HUES48 (cell line): ENCODE results near the gene HIVEP1.

ENCODE experiments used
- H3K27ac ChIP-seq: one replicate; pipeline ENCODE4 v1.7.0; 2013; ENCODE audit warnings: low read depth, low read length, inconsistent platforms
- H3K27me3 ChIP-seq: 2 replicates; pipeline ENCODE4 v1.6.1; 2013; ENCODE audit warnings: mild to moderate bottlenecking, low read length; ENCODE audit not compliant: control insufficient read depth, insufficient read depth
- H3K36me3 ChIP-seq: 2 replicates; pipeline ENCODE4 v1.6.1; 2013; ENCODE audit warnings: low read length; ENCODE audit not compliant: control insufficient read depth, insufficient read depth
- H3K4me1 ChIP-seq: 2 replicates; pipeline ENCODE4 v1.6.1; 2013; ENCODE audit warnings: mild to moderate bottlenecking, low read length; ENCODE audit not compliant: control insufficient read depth, insufficient read depth
- H3K4me3 ChIP-seq: 2 replicates; pipeline ENCODE4 v1.5.1; 2013; ENCODE audit warnings: mild to moderate bottlenecking, low read depth, low read length
- H3K9ac ChIP-seq: 2 replicates; pipeline ENCODE4 v1.6.1; 2013; ENCODE audit warnings: mild to moderate bottlenecking, low read depth, low read length, moderate library complexity
- H3K9me3 ChIP-seq: 2 replicates; pipeline ENCODE4 v1.6.1; 2013; ENCODE audit warnings: low read length; ENCODE audit not compliant: control insufficient read depth, insufficient read depth

The HIVEP1 gene

DNA sequence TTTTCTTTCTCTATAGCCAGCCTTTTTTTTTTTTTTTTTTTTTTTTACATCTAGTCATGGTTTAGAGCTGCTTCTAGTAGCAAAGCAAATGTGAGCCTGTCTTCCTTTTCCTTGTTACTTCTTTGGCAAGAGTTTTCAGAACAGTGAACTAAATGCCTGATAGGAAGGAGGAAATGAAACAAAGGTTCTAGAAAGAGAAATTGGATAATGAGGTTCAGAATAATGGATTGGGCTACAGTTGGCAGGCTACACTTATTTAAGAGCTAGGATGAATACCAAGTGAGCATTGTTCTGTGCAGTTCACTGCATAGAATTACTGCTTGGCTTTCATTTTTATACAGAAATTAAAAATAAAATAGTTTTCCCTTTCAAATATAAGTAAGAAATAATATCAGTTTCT, 78.6 kb downstream of the HIVEP1 start:
- Histone ChIP-seq H3K9me3 (peaks cover 7% of the 10 kb centered on the region; the same call in 1 of the 2 replicates), H3K9ac (no peak overlapping the region), H3K36me3 (peaks cover 24% of the 10 kb centered on the region), H3K4me1 (peaks cover 18% of the 10 kb centered on the region), H3K27ac (no peak overlapping the region), H3K4me3 (no peak overlapping the region), H3K27me3 (no peaks in the 10 kb centered on the region)

- H3K27me3 ChIP-seq = no peaks in the 10 kb centered on the region
- no peak overlapping the region for H3K4me3 ChIP-seq
- H3K27ac ChIP-seq = no peak overlapping the region
- peaks cover 1% of the 10 kb centered on the region; the same call in 1 of the 2 replicates for H3K4me1 ChIP-seq
- no peak overlapping the region for H3K9ac ChIP-seq
- H3K9me3 ChIP-seq = peaks cover 7% of the 10 kb centered on the region; the same call in 1 of the 2 replicates
- peaks cover 24% of the 10 kb centered on the region for H3K36me3 ChIP-seq
Measured at GRCh38 chr6:12092762-12093161, 80.7 kb downstream of the HIVEP1 start.

DNA sequence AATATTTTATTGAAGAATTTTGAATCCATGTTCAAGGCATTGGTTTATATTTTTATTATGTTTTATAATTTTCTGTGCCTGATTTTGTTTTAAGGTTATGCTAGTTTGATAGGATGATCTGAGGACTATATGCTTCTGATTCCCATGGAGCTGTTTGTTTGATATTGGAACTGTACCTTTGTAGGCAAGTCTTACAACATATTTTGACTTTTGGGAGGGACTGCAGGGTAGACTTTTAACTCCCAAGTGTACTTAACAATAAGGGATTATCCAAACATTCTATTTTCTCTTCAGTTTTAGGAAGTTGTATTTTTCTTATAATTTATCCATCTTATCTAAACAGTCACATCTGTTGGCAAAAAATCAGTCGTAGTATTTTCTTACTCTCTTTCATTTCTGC, 82.6 kb downstream of the HIVEP1 start:
- Histone ChIP-seq H3K27me3 (no peaks in the 10 kb centered on the region), H3K27ac (no peak overlapping the region), H3K36me3 (peaks cover 16% of the 10 kb centered on the region; the same call in 1 of the 2 replicates), H3K9ac (no peak overlapping the region), H3K4me3 (no peak overlapping the region), H3K9me3 (peaks cover 7% of the 10 kb centered on the region; the same call in 1 of the 2 replicates), H3K4me1 (no peaks in the 10 kb centered on the region)

- no peak overlapping the region for H3K9ac ChIP-seq
- H3K36me3 ChIP-seq = peaks cover 12% of the 10 kb centered on the region; the same call in 1 of the 2 replicates
- no peaks in the 10 kb centered on the region for H3K4me1 ChIP-seq
- no peaks in the 10 kb centered on the region for H3K27me3 ChIP-seq
- H3K9me3 ChIP-seq = peaks cover 7% of the 10 kb centered on the region; the same call in 1 of the 2 replicates
- no peak overlapping the region for H3K27ac ChIP-seq
- H3K4me3 ChIP-seq = no peak overlapping the region
Measured at GRCh38 chr6:12096342-12096741, 84.2 kb downstream of the HIVEP1 start.

- Histone ChIP-seq H3K4me1 (no peaks in the 10 kb centered on the region), H3K27me3 (no peaks in the 10 kb centered on the region), H3K27ac (no peak overlapping the region), H3K4me3 (no peak overlapping the region), H3K9ac (no peak overlapping the region), H3K36me3 (no peaks in the 10 kb centered on the region), H3K9me3 (no peaks in the 10 kb centered on the region)
Measured at GRCh38 chr6:12097791-12098190, 85.7 kb downstream of the HIVEP1 start.

DNA sequence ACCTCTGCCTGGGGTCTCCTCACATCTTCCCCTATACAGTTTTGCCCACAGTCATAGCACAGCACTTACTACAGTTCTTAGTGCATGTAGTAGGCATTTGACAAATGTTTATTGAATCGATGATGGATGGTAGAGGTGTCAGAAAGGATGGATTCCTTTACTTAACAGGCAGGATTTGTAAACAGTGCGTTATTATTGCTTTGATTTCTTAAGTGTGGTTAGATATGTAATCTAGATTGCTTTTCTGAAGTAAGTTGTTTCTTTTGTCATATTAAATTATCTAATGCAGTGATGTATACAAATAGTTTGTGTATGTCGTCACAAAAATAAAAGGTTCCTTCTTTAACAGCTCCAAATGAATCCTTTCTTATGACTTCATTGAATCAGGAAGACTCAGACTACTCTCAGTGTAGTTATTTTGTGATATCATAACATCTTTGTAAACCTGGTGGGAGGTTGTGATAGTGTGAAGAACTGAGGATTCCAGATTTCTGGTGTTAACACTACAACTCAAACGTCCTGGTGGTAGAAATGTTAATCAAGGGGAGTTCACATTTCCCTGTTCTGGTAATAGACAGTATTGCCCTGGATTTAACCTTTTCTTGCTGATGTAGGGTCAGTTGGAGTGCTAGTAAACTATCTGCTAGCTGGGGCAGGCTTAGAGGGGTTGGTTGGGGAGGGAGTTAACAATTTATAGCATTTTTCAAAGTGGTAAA, 87.7 kb downstream of the HIVEP1 start:
- no peaks in the 10 kb centered on the region for H3K9me3 ChIP-seq
- H3K36me3 ChIP-seq = no peaks in the 10 kb centered on the region
- H3K4me1 ChIP-seq = no peaks in the 10 kb centered on the region
- H3K27me3 ChIP-seq = no peaks in the 10 kb centered on the region
- no peak overlapping the region for H3K9ac ChIP-seq
- H3K27ac ChIP-seq = no peak overlapping the region
- H3K4me3 ChIP-seq = no peak overlapping the region

DNA sequence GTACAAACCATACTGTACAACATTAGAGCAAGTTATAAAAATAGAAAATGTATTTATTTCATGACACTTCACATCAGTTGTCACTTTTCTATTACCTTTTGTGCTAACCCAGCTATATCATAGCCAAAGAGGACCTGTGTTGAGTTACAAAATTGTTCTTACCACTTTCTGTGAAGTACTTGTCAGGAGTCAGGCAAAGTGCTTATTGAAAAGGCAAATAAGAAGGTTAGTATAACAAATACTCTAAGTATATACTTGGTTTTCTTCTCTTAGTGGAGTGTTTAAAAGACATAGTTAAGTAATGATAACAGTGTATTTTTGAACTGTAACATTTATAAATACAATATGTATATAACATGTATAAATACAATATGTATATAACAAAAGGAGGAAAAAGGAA, 88.9 kb downstream of the HIVEP1 start:
- no peaks in the 10 kb centered on the region for H3K36me3 ChIP-seq

GRCh38 chr6:12101653-12102312, 89.7 kb downstream of the HIVEP1 start:
- Histone ChIP-seq H3K9ac (no peak overlapping the region), H3K27me3 (no peaks in the 10 kb centered on the region), H3K27ac (no peak overlapping the region), H3K4me3 (no peak overlapping the region), H3K9me3 (no peaks in the 10 kb centered on the region), H3K36me3 (no peaks in the 10 kb centered on the region), H3K4me1 (no peaks in the 10 kb centered on the region)

More for the DNA sequence above, 88.9 kb downstream of the HIVEP1 start:
- Histone ChIP-seq H3K9ac (no peak overlapping the region), H3K4me1 (no peaks in the 10 kb centered on the region), H3K27me3 (no peaks in the 10 kb centered on the region), H3K4me3 (no peak overlapping the region), H3K27ac (no peak overlapping the region), H3K9me3 (no peaks in the 10 kb centered on the region)

- Histone ChIP-seq H3K9me3 (no peaks in the 10 kb centered on the region), H3K9ac (no peak overlapping the region), H3K36me3 (no peaks in the 10 kb centered on the region), H3K4me3 (no peak overlapping the region), H3K27ac (no peak overlapping the region), H3K4me1 (no peaks in the 10 kb centered on the region), H3K27me3 (no peaks in the 10 kb centered on the region)
Measured at GRCh38 chr6:12102350-12102749, 90.2 kb downstream of the HIVEP1 start.

- no peak overlapping the region for H3K27ac ChIP-seq
- no peaks in the 10 kb centered on the region for H3K4me1 ChIP-seq
- no peaks in the 10 kb centered on the region for H3K27me3 ChIP-seq
- H3K36me3 ChIP-seq = no peaks in the 10 kb centered on the region
- no peak overlapping the region for H3K9ac ChIP-seq
- H3K9me3 ChIP-seq = no peaks in the 10 kb centered on the region
- no peak overlapping the region for H3K4me3 ChIP-seq
Measured at GRCh38 chr6:12103158-12103557, 91.0 kb downstream of the HIVEP1 start.

DNA sequence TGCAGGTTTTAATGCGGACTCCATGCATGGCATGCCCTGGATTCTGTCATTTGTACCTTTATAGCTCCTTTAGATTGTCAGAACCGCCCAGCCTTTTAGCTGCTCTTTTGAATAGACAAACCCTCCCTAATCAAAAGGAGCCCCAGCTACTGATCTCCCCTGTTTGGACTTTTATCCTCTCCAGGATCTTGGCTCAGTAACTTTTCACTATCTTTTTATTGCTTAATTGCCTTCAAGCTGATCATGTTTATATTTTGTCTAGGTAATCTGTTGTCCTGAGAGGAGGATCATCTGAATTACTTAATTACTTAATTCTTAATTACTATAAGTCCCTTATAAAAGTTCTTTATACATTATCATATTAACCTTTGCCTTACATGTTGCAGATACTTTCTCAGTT, 93.2 kb downstream of the HIVEP1 start:
- H3K27ac ChIP-seq = no peak overlapping the region
- no peak overlapping the region for H3K4me3 ChIP-seq
- no peaks in the 10 kb centered on the region for H3K27me3 ChIP-seq
- H3K4me1 ChIP-seq = no peaks in the 10 kb centered on the region
- no peak overlapping the region for H3K9ac ChIP-seq
- H3K9me3 ChIP-seq = no peaks in the 10 kb centered on the region
- peaks cover 6% of the 10 kb centered on the region; the same call in 1 of the 2 replicates for H3K36me3 ChIP-seq
